SU-DHL-6 (cell line): ENCODE results near the gene WDR64.

Experiments used
- EZH2phosphoT487 ChIP-seq: fragments of 200-600 bp; sonication (generic), shearing (Covaris generic); conservative IDR thresholded peaks from 2 replicates; pipeline ENCODE4 v1.6.1; 2018; ENCODE audit warnings: mild to moderate bottlenecking, antibody characterized with exemption, low read length, moderate library complexity, mixed read lengths
- TF ChIP-seq, protein P1 (sequence below): fragments of 200-600 bp; sonication (generic); IDR thresholded peaks from one replicate; pipeline ENCODE4 v1.5.1; 2017; ENCODE audit warnings: antibody characterized with exemption, mild to moderate bottlenecking, low read length, moderate library complexity; ENCODE audit not compliant: insufficient read depth, poor library complexity, severe bottlenecking

DNA sequence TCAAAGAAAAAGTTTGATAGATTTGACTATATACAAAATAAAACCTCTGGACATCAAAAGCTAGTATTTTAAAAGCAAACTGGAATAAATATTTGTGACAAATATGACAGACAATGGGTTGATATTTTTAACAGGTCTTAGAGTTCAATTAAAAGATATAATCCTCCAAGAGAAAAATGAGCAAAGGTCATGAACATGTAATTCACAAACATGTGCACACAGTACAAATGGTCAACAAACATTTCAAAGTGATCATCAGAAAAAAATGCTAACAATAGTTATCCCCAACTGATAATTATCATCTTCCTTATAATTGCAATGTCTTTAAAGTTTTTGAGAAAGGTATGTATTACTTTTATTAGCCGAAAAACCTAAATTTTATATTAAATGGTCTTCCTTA, 32.0 kb downstream of the WDR64 start:
- TF ChIP-seq, protein P1, sequence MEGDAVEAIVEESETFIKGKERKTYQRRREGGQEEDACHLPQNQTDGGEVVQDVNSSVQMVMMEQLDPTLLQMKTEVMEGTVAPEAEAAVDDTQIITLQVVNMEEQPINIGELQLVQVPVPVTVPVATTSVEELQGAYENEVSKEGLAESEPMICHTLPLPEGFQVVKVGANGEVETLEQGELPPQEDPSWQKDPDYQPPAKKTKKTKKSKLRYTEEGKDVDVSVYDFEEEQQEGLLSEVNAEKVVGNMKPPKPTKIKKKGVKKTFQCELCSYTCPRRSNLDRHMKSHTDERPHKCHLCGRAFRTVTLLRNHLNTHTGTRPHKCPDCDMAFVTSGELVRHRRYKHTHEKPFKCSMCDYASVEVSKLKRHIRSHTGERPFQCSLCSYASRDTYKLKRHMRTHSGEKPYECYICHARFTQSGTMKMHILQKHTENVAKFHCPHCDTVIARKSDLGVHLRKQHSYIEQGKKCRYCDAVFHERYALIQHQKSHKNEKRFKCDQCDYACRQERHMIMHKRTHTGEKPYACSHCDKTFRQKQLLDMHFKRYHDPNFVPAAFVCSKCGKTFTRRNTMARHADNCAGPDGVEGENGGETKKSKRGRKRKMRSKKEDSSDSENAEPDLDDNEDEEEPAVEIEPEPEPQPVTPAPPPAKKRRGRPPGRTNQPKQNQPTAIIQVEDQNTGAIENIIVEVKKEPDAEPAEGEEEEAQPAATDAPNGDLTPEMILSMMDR = no peak
- TF ChIP-seq EZH2phosphoT487 = no peak
